ENCODE measurements around the gene CADM2.

DNA sequence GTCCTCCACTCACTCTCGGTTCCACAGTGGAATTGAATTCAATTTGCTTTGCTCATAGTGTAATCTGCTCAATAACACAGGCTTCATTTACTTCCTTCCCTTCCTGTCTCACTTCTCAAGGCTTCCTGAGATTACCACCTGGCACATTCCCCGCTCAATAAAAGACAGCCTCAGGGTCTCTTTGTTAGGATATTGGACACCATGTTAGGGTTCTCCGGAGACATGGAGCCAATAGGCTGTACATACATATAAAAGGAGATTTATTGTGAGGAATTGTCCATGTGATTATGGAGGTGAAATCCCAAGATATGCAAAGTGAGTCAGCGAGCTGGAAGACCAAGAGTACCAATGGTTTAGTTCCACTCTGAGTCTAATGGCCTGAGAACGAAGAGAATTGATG is 974.5 kb downstream of the CADM2 start:
- TF ChIP-seq ZNF510 (tag by site-specific recombination; IDR thresholded peaks at IDR 0.05; ENCODE audit: insufficient replicate concordance) (no peak), YY1 (tag by site-specific recombination; IDR thresholded peaks at IDR 0.05) (no peak), ZNF292 (tag by site-specific recombination; IDR thresholded peaks at IDR 0.05; ENCODE audit: borderline replicate concordance, low read depth) (no peak), ZNF449 (tag by site-specific recombination; IDR thresholded peaks at IDR 0.05) (no peak), ZFHX2 (tag by site-specific recombination; conservative IDR thresholded peaks at IDR 0.05) (no peak), CTCF (tag by site-specific recombination; IDR thresholded peaks at IDR 0.05) (no peak)
